WTC11 (cell line): ENCODE results near the gene PSMG1. TPM values are rescaled to one million over a fixed set of nuclear protein-coding genes. Genes with fewer than 3 reads are reported as not detected.

Experiments
- AFF4 ChIP-seq: sonication (generic); formaldehyde crosslinking; IDR thresholded peaks from 2 replicates; pipeline ENCODE4 v1.8.1; 2023; ENCODE audit warnings: mild to moderate bottlenecking, missing genetic modification reagents, borderline replicate concordance
- E2F4 ChIP-seq: sonication (generic); formaldehyde crosslinking; IDR thresholded peaks from 2 replicates; pipeline ENCODE4 v1.8.1; 2022; ENCODE audit warnings: low read depth, mild to moderate bottlenecking, moderate library complexity, missing genetic modification reagents, borderline replicate concordance
- ELF4 ChIP-seq: sonication (generic); formaldehyde crosslinking; IDR thresholded peaks from 2 replicates; pipeline ENCODE4 v1.8.1; 2022; ENCODE audit warnings: low read depth, mild to moderate bottlenecking, moderate library complexity, missing genetic modification reagents
- FOXJ3 ChIP-seq: sonication (generic); formaldehyde crosslinking; IDR thresholded peaks from 2 replicates; pipeline ENCODE4 v1.9.0; 2021; ENCODE audit warnings: missing genetic modification reagents, mild to moderate bottlenecking, borderline replicate concordance
- GABPB1 ChIP-seq: sonication (generic); formaldehyde crosslinking; IDR thresholded peaks from 2 replicates; pipeline ENCODE4 v1.8.1; 2023; ENCODE audit warnings: mild to moderate bottlenecking, missing genetic modification reagents
- IRF1 ChIP-seq: sonication (generic); formaldehyde crosslinking; IDR thresholded peaks from 2 replicates; pipeline ENCODE4 v1.8.0; 2023; ENCODE audit warnings: missing genetic modification reagents
- KAT7 ChIP-seq: sonication (generic); formaldehyde crosslinking; IDR thresholded peaks from 2 replicates; pipeline ENCODE4 v1.8.1; 2023; ENCODE audit warnings: missing genetic modification reagents, mild to moderate bottlenecking, borderline replicate concordance
- MAX ChIP-seq: sonication (generic); formaldehyde crosslinking; IDR thresholded peaks from 2 replicates; pipeline ENCODE4 v1.8.0; 2022; ENCODE audit warnings: mild to moderate bottlenecking, missing genetic modification reagents
- MXD4 ChIP-seq: fragments of 250-450 bp; sonication (Bioruptor Pico); IDR thresholded peaks from 2 replicates; pipeline ENCODE4 v1.8.0; 2021; ENCODE audit warnings: mild to moderate bottlenecking, moderate library complexity, borderline replicate concordance
- NFE2L1 ChIP-seq: sonication (generic); formaldehyde crosslinking; IDR thresholded peaks from 2 replicates; pipeline ENCODE4 v1.8.1; 2023; ENCODE audit warnings: missing genetic modification reagents
- NR1H2 ChIP-seq: sonication (generic); formaldehyde crosslinking; IDR thresholded peaks from 2 replicates; pipeline ENCODE4 v1.9.0; 2021; ENCODE audit warnings: mild to moderate bottlenecking, moderate library complexity, missing genetic modification reagents
- PRRX2 ChIP-seq: fragments of 250-450 bp; sonication (Bioruptor Pico); IDR thresholded peaks from 2 replicates; pipeline ENCODE4 v1.8.0; 2021; ENCODE audit warnings: mild to moderate bottlenecking
- SP1 ChIP-seq: sonication (generic); formaldehyde crosslinking; conservative IDR thresholded peaks from 2 replicates; pipeline ENCODE4 v1.8.1; 2022; ENCODE audit warnings: missing genetic modification reagents
- TCF7 ChIP-seq: sonication (generic); formaldehyde crosslinking; IDR thresholded peaks from 2 replicates; pipeline ENCODE4 v1.8.0; 2022; ENCODE audit warnings: mild to moderate bottlenecking, low read depth, missing genetic modification reagents, moderate library complexity
- USF1 ChIP-seq: sonication (generic); formaldehyde crosslinking; IDR thresholded peaks from 2 replicates; pipeline ENCODE4 v1.8.0; 2022; ENCODE audit warnings: mild to moderate bottlenecking, missing genetic modification reagents
- ZBTB43 ChIP-seq: sonication (generic); formaldehyde crosslinking; IDR thresholded peaks from 2 replicates; pipeline ENCODE4 v1.8.1; 2023; ENCODE audit warnings: mild to moderate bottlenecking, missing genetic modification reagents
- ZNF138 ChIP-seq: sonication (generic); formaldehyde crosslinking; conservative IDR thresholded peaks from 2 replicates; pipeline ENCODE4 v1.8.1; 2022; ENCODE audit warnings: mild to moderate bottlenecking, moderate library complexity, missing genetic modification reagents
- ZNF232 ChIP-seq: sonication (generic); formaldehyde crosslinking; IDR thresholded peaks from 2 replicates; pipeline ENCODE4 v1.8.0; 2022; ENCODE audit warnings: mild to moderate bottlenecking, missing genetic modification reagents
- ZNF281 ChIP-seq: sonication (generic); formaldehyde crosslinking; IDR thresholded peaks from 2 replicates; pipeline ENCODE4 v1.8.0; 2023; ENCODE audit warnings: mild to moderate bottlenecking, missing genetic modification reagents
- ZNF396 ChIP-seq: fragments of 250-450 bp; sonication (Bioruptor Pico); IDR thresholded peaks from 2 replicates; pipeline ENCODE4 v1.8.0; 2021; ENCODE audit warnings: mild to moderate bottlenecking, moderate library complexity, borderline replicate concordance
- ZNF425 ChIP-seq: fragments of 250-450 bp; sonication (Bioruptor Pico); conservative IDR thresholded peaks from 2 replicates; pipeline ENCODE4 v1.9.0; 2021; ENCODE audit warnings: mild to moderate bottlenecking
- ZNF671 ChIP-seq: fragments of 250-450 bp; sonication (Bioruptor Pico); IDR thresholded peaks from 2 replicates; pipeline ENCODE4 v1.8.0; 2021; ENCODE audit warnings: mild to moderate bottlenecking
- total RNA-seq: library from RNA; stranded (reverse); gene quantifications from 3 replicates; pipeline ENCODE4 v1.2.3, GENCODE V29; 2021

Gene PSMG1
- total RNA-seq, 1 experiment from 2014 or later: 70.4 TPM

GRCh38 chr21:39183272-39184049 is at the start of gene PSMG1 (continued):
- TF ChIP-seq AFF4 (CRISPR knock-in tag): peak; percentile 92; the same call in 1 of the 2 replicates
- TF ChIP-seq USF1 (CRISPR knock-in tag): no peak; the same call in none of the 2 replicates
- TF ChIP-seq ZNF281 (CRISPR knock-in tag): no peak; the same call in 1 of the 2 replicates
- no peak for TF ChIP-seq ZNF138
- TF ChIP-seq GABPB1 (CRISPR knock-in tag): no peak
- TF ChIP-seq PRRX2 (CRISPR knock-in tag): peak; percentile 78
- TF ChIP-seq SP1 (CRISPR knock-in tag): peak; percentile 95
- no peak for TF ChIP-seq NR1H2
- TF ChIP-seq KAT7: no peak
- peak; percentile 87; the same call in 1 of the 2 replicates for TF ChIP-seq ZBTB43 (CRISPR knock-in tag)
- TF ChIP-seq ZNF671 (CRISPR knock-in tag): peak; percentile 61; the same call in 1 of the 2 replicates
- no peak for TF ChIP-seq FOXJ3 (CRISPR knock-in tag)
- TF ChIP-seq ZNF396 (CRISPR knock-in tag): no peak
- no peak; the same call in 1 of the 2 replicates for TF ChIP-seq E2F4
- TF ChIP-seq TCF7 (CRISPR knock-in tag): peak; percentile 37; the same call in 1 of the 2 replicates
- TF ChIP-seq NFE2L1 (CRISPR knock-in tag): peak; percentile 43; the same call in 1 of the 2 replicates
- TF ChIP-seq MXD4 (CRISPR knock-in tag): no peak
- TF ChIP-seq IRF1: 0 out of 2 replicates have a peak, but pooled peaks have one; percentile 45
- TF ChIP-seq ZNF425 (CRISPR knock-in tag): 0 out of 2 replicates have a peak, but pooled peaks have one; percentile 43
- peak; percentile 82; the same call in 1 of the 2 replicates for TF ChIP-seq ZNF232 (CRISPR knock-in tag)
- TF ChIP-seq MAX (CRISPR knock-in tag): peak; percentile 79; the same call in 1 of the 2 replicates
- no peak for TF ChIP-seq ELF4
